Measurements from ENCODE around the gene UBE2J2. TPM values are rescaled to one million over a fixed set of nuclear protein-coding genes. Genes with fewer than 3 reads are reported as not detected.

Gene UBE2J2
- total RNA-seq, 1 donor from 2014 or later = 65.1 TPM

DNA sequence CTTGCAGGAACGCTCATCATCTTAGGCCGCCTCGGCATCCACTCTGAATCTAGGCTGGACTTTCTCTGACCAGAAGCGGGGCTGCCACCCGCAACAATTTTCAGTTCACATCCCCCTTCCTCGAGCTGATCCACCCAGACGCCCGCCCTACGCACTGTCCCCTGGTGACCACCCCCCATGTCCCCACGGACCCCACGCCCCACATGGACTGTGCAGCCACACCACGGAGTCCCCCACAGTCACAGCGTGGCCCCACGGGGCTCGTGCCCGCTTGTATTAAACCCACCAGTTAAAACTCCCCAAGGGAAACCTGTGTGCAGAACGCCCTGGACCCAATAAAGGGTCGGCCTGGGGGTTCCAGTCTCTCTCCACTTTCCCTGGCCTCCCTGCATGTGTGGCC is 14.1 kb downstream of the UBE2J2 start:
- Histone ChIP-seq H3K4me3 (ENCODE audit: low read depth, low read length) (no peak overlapping the region), H3K27me3 (ENCODE audit: control insufficient read depth, insufficient read depth, low read length) (no peaks in the 10 kb centered on the region), H3K36me3 (ENCODE audit: control insufficient read depth, insufficient read depth, low read length) (peaks cover 1% of the 10 kb centered on the region)
- TF ChIP-seq, protein P1, sequence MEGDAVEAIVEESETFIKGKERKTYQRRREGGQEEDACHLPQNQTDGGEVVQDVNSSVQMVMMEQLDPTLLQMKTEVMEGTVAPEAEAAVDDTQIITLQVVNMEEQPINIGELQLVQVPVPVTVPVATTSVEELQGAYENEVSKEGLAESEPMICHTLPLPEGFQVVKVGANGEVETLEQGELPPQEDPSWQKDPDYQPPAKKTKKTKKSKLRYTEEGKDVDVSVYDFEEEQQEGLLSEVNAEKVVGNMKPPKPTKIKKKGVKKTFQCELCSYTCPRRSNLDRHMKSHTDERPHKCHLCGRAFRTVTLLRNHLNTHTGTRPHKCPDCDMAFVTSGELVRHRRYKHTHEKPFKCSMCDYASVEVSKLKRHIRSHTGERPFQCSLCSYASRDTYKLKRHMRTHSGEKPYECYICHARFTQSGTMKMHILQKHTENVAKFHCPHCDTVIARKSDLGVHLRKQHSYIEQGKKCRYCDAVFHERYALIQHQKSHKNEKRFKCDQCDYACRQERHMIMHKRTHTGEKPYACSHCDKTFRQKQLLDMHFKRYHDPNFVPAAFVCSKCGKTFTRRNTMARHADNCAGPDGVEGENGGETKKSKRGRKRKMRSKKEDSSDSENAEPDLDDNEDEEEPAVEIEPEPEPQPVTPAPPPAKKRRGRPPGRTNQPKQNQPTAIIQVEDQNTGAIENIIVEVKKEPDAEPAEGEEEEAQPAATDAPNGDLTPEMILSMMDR (IDR thresholded peaks at IDR 0.05; ENCODE audit: insufficient read depth, low read length, poor library complexity, severe bottlenecking) = no peak
- DNase-seq (ENCODE audit: low read depth) = no peak

DNA sequence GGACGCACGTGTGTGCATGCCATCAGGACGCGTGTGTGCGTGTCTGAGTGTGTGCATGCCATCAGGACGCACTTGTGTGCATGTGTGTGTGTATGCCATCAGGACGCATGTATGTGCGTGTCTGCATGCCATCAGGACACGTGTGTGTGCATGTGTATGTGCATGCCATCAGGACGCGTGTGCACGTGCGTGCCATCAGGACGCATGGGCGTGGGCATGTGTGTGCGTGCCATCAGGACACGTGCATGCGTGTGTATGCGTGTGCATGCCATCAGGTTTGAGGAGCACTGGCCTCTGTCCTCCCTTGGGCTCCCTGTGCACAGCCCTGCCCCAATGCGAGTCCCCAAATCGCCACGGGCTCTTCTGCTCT is 14.6 kb downstream of the UBE2J2 start:
- TF ChIP-seq, protein P1 (IDR thresholded peaks at IDR 0.05; ENCODE audit: insufficient read depth, low read length, poor library complexity, severe bottlenecking) = no peak
- Histone ChIP-seq H3K4me3 (ENCODE audit: low read depth, low read length) (no peak overlapping the region), H3K36me3 (ENCODE audit: control insufficient read depth, insufficient read depth, low read length) (peaks cover 1% of the 10 kb centered on the region), H3K27me3 (ENCODE audit: control insufficient read depth, insufficient read depth, low read length) (no peaks in the 10 kb centered on the region)
- DNase-seq (ENCODE audit: low read depth) = no peak

DNA sequence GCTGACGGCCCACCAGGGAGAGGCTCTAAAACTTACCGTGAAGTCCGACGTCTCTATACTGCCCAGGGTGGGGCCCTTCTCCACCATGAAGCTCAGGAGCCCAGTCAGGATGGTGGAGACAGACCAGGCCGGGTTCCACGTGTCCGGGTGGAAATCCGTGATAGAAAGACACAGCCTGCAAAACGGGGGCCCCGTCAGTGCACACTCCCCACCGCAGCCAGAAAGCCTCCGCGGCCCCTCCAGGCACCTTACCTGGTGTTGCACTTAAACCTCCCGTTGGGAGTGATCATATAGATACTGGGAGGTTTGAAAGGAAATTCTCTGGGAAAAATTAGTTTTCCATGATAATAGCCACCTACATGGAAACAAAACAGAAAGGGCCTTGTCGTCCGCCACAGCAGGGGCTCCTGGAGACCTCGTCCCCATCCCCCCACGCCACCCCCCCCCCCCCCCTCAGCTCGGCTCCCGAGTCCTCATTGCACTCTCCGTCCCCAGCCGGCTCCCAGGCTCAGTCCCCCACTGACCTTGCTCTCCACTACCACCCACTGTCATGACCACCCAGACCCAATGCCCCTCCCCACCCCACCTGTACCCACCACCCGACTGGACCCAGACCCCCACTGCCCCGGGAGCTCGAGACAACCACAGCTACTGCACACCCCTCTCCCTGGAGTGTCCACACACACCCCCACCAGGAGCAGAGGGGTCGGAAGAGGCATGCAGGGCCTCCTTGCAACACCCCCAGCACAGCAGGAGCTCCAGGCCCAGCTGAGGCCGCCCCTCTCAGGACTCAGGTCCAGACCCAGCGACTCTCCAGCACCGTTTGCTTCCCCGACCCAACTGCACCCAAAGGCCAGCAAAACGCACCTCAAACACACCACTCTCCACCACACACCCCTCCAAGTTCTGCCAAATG is 16.4 kb downstream of the UBE2J2 start:
- no peak for DNase-seq (ENCODE audit: low read depth)
- Histone ChIP-seq H3K27me3 (ENCODE audit: control insufficient read depth, insufficient read depth, low read length) (no peaks in the 10 kb centered on the region), H3K4me3 (ENCODE audit: low read depth, low read length) (no peak overlapping the region), H3K36me3 (ENCODE audit: control insufficient read depth, insufficient read depth, low read length) (peaks cover 1% of the 10 kb centered on the region)
- TF ChIP-seq, protein P1 (IDR thresholded peaks at IDR 0.05; ENCODE audit: insufficient read depth, low read length, poor library complexity, severe bottlenecking) = no peak

DNA sequence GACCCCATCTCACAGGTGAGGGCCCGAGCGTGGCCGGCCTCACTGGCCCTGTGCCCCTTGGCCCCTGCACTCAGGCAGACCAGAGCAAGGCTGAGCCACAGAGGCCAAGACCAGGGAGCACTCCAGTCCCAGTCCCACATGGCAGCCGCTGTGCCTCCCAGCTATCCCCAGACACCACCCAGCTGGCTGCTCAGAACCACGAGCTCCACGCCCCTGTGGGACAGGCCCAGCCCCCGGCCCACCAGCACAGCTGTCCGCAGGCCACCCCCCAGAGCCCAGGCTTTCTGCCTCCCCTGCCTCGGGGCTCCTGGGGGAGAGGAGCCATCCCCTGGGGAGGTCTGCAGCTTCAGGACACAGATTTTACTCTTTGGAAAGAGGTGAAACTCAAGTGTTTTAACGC is 18.0 kb downstream of the UBE2J2 start:
- no peak for DNase-seq (ENCODE audit: low read depth)
- TF ChIP-seq, protein P1 (IDR thresholded peaks at IDR 0.05; ENCODE audit: insufficient read depth, low read length, poor library complexity, severe bottlenecking) = no peak
- no peak overlapping the region for H3K4me3 ChIP-seq (ENCODE audit: low read depth, low read length)
- H3K36me3 ChIP-seq (ENCODE audit: control insufficient read depth, insufficient read depth, low read length) = peaks cover 1% of the 10 kb centered on the region
- H3K27me3 ChIP-seq (ENCODE audit: control insufficient read depth, insufficient read depth, low read length) = no peaks in the 10 kb centered on the region

DNA sequence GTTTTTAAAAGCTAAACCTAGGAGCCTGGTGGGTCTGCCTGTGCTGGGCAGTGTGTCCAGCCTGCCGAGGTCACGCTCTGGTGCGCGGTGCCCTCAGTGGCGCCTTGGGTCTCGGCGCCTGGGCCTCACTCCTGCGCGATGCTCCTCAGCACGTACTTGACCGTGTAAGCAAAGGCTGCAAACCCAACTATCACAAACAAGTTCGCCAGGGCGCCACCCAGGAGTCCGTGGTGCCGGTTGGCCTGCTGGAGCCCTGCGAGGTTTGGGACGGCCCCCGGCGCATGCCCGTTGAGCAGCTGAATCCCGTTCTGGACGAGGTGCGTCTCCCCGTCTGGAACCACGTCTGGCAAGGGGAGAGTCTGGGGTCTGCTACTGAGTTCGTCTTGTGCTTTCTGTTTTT is 18.6 kb downstream of the UBE2J2 start:
- DNase-seq (ENCODE audit: low read depth) = no peak
- Histone ChIP-seq H3K27me3 (ENCODE audit: control insufficient read depth, insufficient read depth, low read length) (no peaks in the 10 kb centered on the region), H3K36me3 (ENCODE audit: control insufficient read depth, insufficient read depth, low read length) (peaks cover 1% of the 10 kb centered on the region), H3K4me3 (ENCODE audit: low read depth, low read length) (no peak overlapping the region)
- TF ChIP-seq, protein P1 (IDR thresholded peaks at IDR 0.05; ENCODE audit: insufficient read depth, low read length, poor library complexity, severe bottlenecking) = no peak

DNA sequence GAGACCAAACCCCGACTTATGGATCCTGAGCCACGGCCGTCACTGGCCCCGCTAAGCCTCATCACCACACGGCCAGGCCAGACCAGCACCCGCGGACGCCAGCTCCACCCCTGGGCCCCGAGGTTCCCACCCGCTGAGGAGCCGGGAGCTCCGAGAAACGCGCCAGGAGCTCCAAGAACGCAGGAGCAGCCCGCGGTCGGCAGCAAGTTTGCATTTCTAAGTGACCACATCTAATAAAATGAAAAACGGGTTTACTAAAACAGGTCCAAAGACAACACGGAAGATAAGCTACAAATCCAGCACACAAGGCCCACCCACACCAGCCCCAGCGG is 19.0 kb downstream of the UBE2J2 start:
- TF ChIP-seq, protein P1 (IDR thresholded peaks at IDR 0.05; ENCODE audit: insufficient read depth, low read length, poor library complexity, severe bottlenecking) = no peak
- Histone ChIP-seq H3K4me3 (ENCODE audit: low read depth, low read length) (no peak overlapping the region), H3K36me3 (ENCODE audit: control insufficient read depth, insufficient read depth, low read length) (peaks cover 1% of the 10 kb centered on the region), H3K27me3 (ENCODE audit: control insufficient read depth, insufficient read depth, low read length) (no peaks in the 10 kb centered on the region)
- DNase-seq (ENCODE audit: low read depth) = no peak

Data from kidney epithelial cell (primary cell).